Ecto neural progenitor cell (in vitro differentiated cells): Measurements from ENCODE around the gene LAMA4.

Source experiments
- DNase-seq: peaks from one replicate; pipeline ENCODE4 v3.0.0-alpha.2; 2018; ENCODE audit warnings: low spot score

LAMA4 gene

DNA sequence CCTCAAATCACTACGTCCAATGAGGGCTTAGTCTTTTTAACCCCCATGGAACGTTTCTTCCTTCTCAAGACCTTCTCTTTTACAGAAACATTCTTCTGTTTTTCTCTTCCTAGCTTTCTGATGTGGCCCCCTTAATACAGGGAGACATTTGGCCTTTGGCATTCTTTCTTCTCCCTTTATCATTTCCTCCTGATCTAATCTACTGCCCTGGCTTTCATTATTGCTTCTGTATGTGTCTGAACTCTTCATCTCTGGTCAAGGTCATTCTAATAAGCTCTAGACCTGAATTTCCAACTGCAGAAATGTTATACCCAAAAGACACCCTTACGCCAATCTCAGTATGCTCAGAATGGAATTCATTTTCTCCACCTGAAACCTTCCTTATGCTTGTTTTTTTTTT is 18.4 kb upstream of the LAMA4 start:
- no peak for DNase-seq

DNA sequence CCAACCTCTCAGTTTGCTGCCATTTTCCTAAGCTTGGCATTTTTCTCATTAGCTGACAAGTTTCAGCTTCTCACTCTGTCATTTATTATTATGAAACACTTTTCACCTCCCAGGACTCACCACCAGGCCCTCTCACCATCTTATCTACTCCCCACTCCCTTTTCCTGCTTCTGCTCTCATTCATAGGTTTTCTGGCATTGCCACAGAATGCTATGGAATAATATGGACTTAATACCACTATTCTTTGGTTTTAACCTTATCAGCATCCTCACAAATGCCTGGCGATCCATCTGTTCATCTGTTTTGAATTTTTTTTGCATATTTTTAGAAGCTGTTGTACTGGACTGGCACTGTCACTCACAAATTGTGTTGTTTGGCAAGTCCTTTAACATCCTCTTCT is 16.4 kb upstream of the LAMA4 start:
- no peak for DNase-seq

DNA sequence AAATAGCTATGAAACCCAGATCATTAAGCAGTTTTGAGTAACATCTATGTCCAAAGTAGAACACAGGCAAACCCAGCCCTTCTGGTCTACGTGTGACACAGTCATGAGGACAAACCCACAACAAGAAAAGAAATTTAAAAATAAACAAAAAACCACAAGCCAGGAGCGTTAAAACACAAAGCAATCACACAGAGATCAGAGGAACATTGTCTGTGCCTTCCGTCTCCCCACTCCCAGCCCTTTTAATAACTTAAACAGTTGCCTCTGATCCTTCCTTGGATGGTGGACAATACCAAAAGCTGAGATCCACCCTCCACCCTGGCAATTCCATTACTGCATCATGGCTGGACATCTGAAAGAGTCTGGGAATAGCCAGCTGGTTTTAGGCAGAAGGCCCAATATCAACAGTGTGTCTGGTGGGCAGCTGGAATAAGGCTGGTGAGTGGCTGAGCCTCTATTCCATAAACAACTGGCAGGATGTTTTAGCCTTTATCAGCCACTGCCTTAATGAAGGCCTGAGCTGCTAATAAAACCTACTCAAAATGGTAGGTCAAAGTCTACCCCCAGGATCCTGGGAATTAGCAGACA is 15.7 kb upstream of the LAMA4 start:
- no peak for DNase-seq

DNA sequence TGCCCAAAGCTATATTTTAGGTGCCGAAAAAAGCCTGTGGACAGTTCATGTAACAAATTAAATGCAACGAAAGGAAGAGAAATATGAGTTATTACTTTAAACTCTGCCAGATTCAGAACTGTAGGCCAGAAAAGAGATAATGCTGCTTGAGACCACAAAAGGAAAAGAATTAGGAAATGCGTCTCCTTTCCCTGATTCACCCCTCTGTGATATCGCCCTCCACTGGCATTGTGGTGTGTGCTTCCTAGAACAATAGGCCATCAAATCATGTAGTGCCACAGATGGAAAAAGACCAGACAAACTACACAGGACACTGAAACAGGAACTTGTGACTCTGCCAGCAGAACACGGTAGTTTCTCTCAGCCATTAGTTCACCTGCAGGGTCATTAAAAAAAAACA is 14.7 kb upstream of the LAMA4 start:
- no peak for DNase-seq

- no peak for DNase-seq
These were observed 14.3 kb upstream of the LAMA4 start for GRCh38 chr6:112268654-112269053.

DNA sequence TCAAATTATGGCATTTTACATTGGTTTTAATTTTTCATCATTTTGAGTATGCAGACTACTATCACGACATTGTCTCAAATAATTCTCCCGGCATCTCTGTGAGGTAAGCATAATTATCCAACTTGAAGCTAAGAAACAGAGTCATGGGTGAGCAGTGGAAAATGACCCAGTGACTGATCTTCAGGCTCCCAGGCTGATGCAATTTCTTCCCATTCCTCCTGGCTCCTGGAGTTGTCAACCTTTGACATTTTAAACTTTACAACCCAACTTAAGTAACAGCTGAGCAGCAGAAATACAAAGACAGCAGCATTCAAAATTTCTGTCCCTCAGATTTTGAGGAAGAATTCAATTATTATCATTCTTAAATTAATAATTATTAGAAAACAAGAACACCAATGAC is 13.7 kb upstream of the LAMA4 start:
- DNase-seq, result no peak

DNA sequence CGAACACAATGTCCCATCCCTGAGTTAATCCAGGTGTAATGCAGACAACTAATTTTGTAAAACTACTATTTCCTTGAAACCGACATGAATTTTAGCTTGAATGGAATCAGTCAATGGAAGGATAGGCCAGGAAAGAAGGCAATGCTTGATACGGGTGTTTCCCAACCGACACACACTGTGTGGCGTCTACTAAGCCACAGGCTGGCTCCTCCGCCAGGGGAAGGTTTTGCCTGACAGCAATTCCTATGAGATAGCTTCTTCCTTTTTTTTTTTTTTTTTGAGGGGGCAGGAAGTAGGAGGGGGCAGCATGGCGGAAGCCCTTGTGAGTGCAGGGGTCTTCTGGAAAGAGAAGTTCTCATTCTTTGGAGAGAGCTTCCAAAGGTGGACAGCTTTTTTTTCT is 12.0 kb upstream of the LAMA4 start:
- no peak for DNase-seq

- no peak for DNase-seq
These were observed 4.9 kb upstream of the LAMA4 start for GRCh38 chr6:112259337-112259675.

GRCh38 chr6:112258642-112259336 is 4.4 kb upstream of the LAMA4 start:
- no peak for DNase-seq

DNA sequence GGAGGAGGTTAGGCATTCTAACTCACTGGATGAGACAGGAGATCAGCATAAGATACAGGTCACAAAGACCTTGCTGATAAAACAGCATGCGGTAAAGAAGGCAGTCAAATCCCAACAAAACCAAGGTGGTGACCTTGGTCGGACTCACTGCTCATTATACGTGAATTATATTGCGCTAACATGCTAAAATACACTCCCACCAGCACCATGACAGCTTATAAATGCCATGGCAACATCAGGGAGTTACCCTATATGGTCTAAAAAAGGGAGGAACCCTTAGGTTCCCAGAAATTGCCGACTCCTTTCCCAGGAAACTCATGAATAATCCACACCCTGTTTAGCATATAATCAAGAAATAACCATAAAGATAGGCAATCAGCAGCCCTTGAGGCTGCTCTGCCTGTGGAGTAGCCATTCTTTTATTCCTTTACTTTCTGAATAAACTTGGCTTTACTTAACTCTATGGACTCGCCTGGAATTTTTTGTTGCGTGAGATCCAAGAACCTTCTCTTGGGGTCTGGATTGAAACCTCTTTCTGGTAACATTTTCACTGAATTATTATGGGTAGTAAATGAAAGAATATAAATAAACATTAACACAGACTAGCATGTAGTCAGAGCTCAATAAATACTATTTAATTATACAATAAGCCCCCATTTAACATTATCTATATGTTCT is 3.0 kb upstream of the LAMA4 start:
- DNase-seq, result no peak

DNA sequence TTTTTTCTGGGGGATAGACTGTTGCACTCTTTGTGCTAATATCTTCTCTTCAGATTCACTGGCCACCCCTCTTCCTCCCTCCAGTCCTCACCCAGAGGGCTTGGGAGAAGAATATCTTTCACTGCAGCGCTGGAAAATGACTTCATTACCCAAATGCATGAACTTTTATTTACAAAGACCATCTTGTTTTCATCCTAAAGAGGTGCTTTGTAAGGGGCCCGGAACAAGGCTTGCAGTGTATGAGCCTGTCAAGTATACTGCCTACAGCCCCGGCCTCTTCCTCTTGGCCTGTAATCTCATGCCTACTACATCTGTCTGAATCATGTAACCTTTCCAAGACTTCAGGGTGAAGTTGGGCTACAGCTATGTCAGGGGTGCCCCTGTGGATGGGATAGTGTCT is 554 bp upstream of the LAMA4 start:
- DNase-seq, result no peak

GRCh38 chr6:112253498-112253840 is 898 bp downstream of the LAMA4 start:
- peak; percentile 52 for DNase-seq

DNA sequence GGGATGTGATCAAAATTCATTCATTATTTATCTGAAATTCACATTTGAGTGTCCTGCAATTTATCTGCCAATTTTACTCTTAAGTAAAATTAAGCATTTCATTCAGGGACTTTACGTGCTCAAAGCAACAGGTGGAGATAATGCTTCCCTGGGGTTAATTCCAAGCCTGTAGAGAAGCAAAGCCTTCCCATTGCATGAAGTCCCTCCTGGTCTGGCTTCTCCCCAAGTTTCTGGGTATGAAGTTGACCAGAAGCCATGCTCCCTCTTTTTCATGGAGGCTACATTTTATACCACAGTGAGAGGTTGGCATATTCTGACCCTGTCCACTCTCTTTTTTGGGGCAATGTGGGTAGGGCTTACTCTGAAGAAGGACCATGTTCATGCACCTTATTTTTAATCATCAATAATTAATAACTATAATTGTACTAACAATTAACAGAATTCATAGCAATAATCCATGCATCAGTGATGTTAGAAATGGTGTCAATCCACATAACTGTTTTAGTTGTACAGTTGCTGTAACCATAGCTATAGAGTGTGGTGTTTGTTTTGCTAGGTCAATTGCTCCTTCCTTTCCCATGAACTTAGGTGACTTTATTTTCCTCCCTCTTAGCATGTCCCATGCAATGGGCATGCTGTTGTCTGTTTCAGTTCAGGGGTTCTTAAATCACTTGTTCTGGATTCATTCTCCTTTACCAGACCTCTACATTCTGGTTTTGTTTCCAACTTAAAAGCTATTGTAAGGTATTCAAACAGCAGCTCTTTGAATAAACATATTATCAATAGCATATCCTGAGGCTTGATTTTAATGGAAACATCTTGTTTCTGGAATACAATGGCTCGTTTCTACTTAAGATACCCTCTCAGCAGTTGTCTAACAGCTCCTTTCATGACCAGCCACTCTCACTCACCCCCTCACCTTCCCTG is 1.5 kb downstream of the LAMA4 start:
- DNase-seq, result no peak

DNA sequence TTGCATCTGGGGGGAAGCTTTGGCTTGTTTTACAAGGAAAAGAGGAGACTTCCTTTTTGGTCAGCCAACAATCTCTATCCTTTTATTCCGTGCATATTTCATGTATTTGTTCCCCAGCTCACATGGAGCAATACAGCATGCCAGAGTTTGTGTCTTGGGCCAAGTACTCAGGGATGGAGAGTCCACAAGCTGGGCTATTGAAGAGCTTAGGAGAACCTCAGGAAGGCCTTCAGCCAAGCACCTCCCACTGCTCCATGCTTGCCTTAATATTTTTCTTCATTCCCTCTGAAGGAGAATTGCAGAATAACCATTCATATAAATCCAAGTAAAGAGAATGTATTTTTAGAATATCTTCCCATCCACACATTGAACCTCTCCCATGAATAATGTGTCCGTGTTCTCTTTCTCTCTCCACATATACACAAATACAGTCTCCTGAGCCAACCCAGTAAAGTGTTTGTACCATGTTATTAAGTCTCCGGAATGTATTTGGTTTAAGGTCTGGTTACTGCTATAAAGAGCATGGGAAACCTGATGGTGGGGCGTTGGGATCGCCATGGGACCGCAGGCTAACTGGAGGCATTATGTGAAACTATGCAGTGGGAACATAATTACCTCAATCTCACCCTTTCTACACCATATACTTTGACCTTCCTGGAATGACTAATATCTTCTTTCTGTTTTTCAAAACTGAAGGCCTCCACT is 3.0 kb downstream of the LAMA4 start:
- no peak for DNase-seq

DNA sequence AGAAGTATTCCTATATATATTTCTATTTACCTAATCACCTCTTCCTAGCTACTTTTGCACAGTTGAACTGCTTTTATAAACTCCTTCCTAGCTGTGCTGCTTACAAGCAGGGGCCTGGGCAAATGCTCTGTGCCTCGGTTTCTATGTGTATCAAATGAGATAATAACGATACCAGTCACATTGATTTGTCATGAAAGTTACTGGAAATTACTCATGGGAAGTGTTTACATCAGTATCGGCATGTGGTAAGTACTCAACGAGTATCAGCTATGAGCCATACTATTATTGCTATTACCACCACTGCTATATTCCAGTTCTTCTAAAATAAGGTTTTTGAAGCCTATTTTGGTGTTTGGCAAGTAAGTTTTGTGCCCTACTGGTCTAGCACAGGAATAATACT is 4.9 kb downstream of the LAMA4 start:
- DNase-seq, result no peak

GRCh38 chr6:112247275-112247674 is 7.1 kb downstream of the LAMA4 start:
- no peak for DNase-seq

DNA sequence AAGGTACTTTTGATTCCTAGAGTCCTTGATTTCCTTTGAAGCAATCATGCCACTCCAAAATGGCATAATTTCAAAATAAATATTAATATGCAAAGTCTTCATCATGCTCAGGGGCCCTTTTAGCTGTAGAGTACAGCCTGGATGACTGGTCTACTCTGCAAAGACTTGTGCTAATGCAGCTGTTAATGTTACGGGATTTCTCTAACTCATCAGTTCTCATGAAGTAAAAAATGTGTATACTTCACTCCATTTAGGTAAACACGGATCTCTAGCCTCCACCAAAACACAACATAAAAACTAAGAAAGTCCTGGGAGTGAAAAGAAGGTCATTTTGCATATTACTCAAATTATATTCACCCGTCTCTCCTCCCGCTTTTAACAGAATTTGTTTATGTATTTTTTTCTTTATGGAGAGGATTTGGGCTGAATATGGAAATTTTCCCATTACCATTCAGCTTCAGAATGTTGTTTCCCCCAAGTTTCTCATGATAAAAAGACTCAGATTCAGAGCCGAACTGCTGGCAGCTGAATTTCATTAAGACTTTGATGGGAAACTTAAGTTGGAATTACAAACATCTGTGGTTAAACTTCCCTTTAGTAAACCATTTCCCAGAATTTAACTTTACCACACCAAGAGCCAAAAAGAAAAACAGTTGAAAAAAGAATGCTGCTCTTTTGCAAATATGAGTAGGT is 8.7 kb downstream of the LAMA4 start:
- DNase-seq, result no peak

GRCh38 chr6:112243861-112244827 is 10.2 kb downstream of the LAMA4 start:
- no peak for DNase-seq

DNA sequence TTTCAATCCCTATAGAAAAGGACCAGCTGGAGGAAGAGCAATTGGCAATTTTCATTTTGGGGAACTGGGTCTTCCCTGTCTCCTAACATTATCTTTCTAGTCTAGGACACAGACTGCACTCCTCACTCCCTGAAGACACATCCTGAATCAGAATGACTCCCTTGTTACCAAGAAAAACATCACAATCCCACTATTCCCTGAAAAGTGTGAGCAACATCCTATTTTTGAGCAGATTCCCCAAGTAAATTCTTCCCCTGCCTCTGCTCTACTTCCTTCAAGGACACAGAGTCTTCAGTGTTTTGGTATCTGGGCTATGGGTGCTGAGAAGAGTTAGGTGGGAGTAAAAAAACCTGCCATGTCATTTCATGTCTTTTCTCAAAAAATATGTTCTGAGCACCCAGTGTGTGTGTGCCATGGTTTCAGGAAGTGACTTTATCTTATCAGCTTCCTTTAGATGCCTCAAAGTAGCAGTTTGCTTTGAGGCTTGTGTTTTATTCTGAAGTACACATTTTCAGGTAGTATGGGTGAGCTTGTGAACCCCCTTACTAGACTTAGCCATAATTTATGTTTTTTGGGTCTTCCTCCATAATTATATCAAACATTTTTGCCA is 12.4 kb downstream of the LAMA4 start:
- DNase-seq, result no peak

DNA sequence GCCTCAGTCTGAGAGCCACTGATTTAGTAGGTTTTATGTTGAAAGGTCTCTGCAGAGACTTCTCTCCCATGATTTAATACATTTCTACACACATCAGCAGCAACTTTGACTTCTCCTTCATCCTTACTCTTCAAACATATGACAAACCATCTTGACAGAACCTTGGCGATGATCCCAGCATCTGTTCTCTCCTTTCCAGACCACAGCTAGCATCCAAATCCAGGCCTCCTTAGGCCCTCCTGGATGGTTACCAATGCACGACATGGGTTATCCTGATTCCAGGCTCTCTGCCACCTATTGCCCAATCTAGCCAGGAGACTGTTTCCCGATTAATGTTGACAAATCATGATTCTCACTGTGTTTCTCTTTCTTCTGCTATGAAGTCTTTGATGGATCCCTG is 16.8 kb downstream of the LAMA4 start:
- DNase-seq, result no peak
